Cardiac muscle cell (in vitro differentiated cells and primary cell): ENCODE data around the gene CPM. TPM values are rescaled to one million over a fixed set of nuclear protein-coding genes. Genes with fewer than 3 reads are reported as not detected.

Experiments used
- DNase-seq, 2 donors: peaks; one replicate each; pipeline versions ENCODE4 v3.0.0 to v3.0.0-alpha.2; 2010 to 2017; ENCODE audit warnings: low read depth in 1 of 2, low spot score in 1 of 2
- H3K27ac ChIP-seq: fragments of 200-600 bp; sonication (generic); 2 replicates; pipeline ENCODE4 v1.5.1; 2016
- H3K27me3 ChIP-seq: fragments of 200-600 bp; sonication (generic); 2 replicates; pipeline ENCODE4 v1.6.0; 2016; ENCODE audit warnings: control low read depth
- H3K36me3 ChIP-seq: fragments of 200-600 bp; sonication (generic); 2 replicates; pipeline ENCODE4 v1.5.1; 2016; ENCODE audit warnings: control low read depth
- H3K4me1 ChIP-seq: fragments of 200-600 bp; sonication (generic); 2 replicates; pipeline ENCODE4 v1.8.1; 2017; ENCODE audit warnings: low read depth, mild to moderate bottlenecking, mixed run types
- H3K4me3 ChIP-seq: fragments of 200-600 bp; sonication (generic); 2 replicates; pipeline ENCODE4 v1.5.1; 2016; ENCODE audit warnings: mild to moderate bottlenecking
- H3K9me3 ChIP-seq: fragments of 200-600 bp; sonication (generic); 2 replicates; pipeline ENCODE4 v1.5.1; 2017; ENCODE audit warnings: low read depth, mild to moderate bottlenecking, control low read depth
- CTCF ChIP-seq: IDR thresholded peaks from 2 replicates; pipeline ENCODE4 v1.5.1; 2012; ENCODE audit warnings: low read depth, mild to moderate bottlenecking, low read length
- polyA plus RNA-seq: library from polyadenylated mRNA; unstranded; fragments of >200 nt; fragmentation: Nextera tagmentation; extraction: Ambion mirVana; gene quantifications from 2 replicates; pipeline ENCODE4 v1.2.1, GENCODE V29; 2016
- total RNA-seq: library from RNA; depleted of rRNA; stranded (reverse); fragments of >200 nt; gene quantifications from 2 replicates; pipeline ENCODE4 v1.2.3, GENCODE V29; 2016

Gene CPM
- total and polyA plus RNA-seq, 2 experiments from 2014 or later, result 1.5 to 2.0 TPM

DNA sequence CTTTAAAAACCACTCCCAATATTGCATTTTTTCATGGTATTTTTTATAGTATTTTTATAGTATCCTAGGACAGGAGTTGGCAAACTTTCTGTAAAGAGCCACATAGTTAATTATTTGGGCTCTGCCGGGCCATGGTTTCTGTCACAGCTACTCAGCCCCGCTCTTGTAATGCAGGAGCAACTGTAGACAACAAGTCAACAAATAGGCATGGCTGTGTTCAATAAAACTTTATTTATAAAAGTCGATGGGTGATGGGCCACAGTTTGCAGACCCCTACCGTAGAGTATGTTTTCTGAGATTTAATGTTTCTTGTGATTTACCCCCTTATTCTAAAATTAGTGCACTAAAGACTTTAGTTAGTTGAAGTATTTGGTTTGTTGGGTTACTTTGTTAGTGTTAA lies 99.5 kb downstream of the CPM start:
- H3K4me1 ChIP-seq, result no peaks in the 10 kb centered on the region
- TF ChIP-seq CTCF, result no peak
- no peak for DNase-seq
- H3K36me3 ChIP-seq, result peaks cover 56% of the 10 kb centered on the region
- H3K27me3 ChIP-seq, result no peaks in the 10 kb centered on the region
- no peaks in the 10 kb centered on the region for H3K9me3 ChIP-seq
- no peak overlapping the region for H3K27ac ChIP-seq
- H3K4me3 ChIP-seq, result no peak overlapping the region

DNA sequence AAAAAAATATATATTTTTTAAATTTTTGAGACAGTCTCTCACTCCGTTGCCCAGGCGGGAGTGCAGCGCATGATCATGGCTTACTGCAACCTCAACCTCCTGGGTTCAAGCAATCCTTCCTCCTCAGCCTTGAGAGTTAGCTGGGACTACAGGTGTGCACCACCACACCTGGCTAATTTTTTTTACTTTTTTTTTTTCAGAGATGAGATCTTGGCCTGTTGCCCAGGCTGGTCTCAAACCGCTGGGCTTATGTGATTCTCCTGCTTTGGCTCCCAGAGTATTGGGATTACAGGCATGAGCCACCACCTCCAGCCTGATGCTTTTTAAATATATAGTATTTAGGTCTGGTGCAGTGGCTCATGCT lies 100.5 kb downstream of the CPM start:
- no peaks in the 10 kb centered on the region for H3K9me3 ChIP-seq
- no peaks in the 10 kb centered on the region for H3K4me1 ChIP-seq
- H3K27ac ChIP-seq, result no peak overlapping the region
- DNase-seq, result no peak
- no peak for TF ChIP-seq CTCF
- no peak overlapping the region for H3K4me3 ChIP-seq
- peaks cover 62% of the 10 kb centered on the region for H3K36me3 ChIP-seq
- H3K27me3 ChIP-seq, result no peaks in the 10 kb centered on the region

DNA sequence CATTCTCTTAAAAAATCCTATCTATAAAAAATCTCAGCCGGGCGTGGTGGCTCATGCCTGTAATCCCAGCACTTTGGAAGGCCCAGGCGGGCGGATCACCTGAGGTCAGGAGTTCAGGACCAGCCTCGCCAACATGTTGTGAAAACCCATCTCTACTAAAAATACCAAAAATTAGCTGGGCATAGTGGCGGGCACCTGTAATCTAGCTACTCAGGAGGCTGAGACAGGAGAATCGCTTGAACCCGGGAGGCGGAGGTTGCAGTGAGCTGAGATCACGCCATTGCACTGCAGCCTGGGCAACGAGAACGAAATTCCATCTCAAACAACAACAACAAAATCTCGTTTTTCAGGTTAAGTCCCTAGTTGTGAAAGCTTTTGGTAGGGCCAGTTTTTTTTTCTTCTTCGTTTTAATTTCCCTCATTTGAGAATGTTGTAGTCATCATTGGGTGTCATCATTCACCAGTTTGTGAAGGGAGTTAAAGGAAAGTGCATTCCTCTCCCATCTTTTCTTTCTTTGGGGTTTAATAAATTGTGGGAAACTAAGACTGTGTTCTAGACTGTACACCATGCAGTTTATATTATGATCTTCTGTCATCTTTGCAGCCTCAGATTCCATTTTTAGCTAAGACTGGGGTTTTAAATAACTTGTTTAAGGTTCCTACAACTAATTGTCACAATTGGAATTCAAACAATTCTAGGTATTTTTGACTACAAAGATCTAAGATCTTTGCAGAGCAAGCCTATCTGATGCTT lies 101.0 kb downstream of the CPM start:
- Histone ChIP-seq H3K4me3 (no peak overlapping the region), H3K9me3 (no peaks in the 10 kb centered on the region), H3K27me3 (no peaks in the 10 kb centered on the region), H3K4me1 (no peaks in the 10 kb centered on the region), H3K36me3 (peaks cover 62% of the 10 kb centered on the region), H3K27ac (no peak overlapping the region)
- TF ChIP-seq CTCF, result no peak
- DNase-seq, result no peak

GRCh38 chr12:68831272-68831671 lies 101.7 kb downstream of the CPM start:
- Histone ChIP-seq H3K4me1 (no peaks in the 10 kb centered on the region), H3K27ac (no peak overlapping the region), H3K9me3 (no peaks in the 10 kb centered on the region), H3K36me3 (peaks cover 63% of the 10 kb centered on the region), H3K27me3 (no peaks in the 10 kb centered on the region), H3K4me3 (no peak overlapping the region)
- TF ChIP-seq CTCF, result no peak
- DNase-seq, result no peak

DNA sequence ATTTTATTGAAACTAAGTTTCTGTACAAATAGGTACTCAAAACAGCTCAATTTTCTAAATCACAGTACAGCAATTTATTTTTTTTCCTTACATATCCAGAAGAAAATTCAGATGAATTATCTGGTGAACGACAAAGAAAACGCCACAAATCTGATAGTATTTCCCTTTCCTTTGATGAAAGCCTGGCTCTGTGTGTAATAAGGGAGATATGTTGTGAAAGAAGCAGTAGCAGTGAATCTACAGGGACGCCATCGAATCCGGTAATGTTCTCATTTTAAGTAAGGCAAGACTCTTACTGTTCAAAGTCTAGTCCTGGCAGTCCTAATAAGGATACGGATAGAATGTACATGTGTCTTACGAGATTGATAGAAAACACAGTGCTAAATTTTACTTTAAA lies 104.3 kb downstream of the CPM start:
- Histone ChIP-seq H3K36me3 (peaks cover 74% of the 10 kb centered on the region), H3K4me1 (no peaks in the 10 kb centered on the region), H3K27me3 (no peaks in the 10 kb centered on the region), H3K4me3 (no peak overlapping the region), H3K27ac (peak overlapping the region; percentile 58), H3K9me3 (no peaks in the 10 kb centered on the region)
- no peak for TF ChIP-seq CTCF
- DNase-seq, result no peak
